B cell (primary cell): ENCODE measurements around the gene PPP1R12C. TPM values are rescaled to one million over a fixed set of nuclear protein-coding genes. Genes with fewer than 3 reads are reported as not detected.

Source experiments
- ATAC-seq: fragments of 200-7000 bp; cut with Tn5 transposase; one replicate; pipeline ENCODE4 v1.10.0; 2021; ENCODE audit warnings: low read depth, mild to moderate bottlenecking, moderate number of reproducible peaks, moderate library complexity
- CTCF ChIA-PET: fragments of 350-600 bp; sonication (Branson Sonifier 250); formaldehyde crosslinking; loops from one replicate; lab custom pipeline; 2021; ENCODE audit warnings: antibody characterized with exemption, inconsistent platforms; lab: Charles Lee
- POLR2A ChIA-PET: fragments of 350-600 bp; sonication (Branson Sonifier 250); formaldehyde crosslinking; loops from one replicate; lab custom pipeline; 2021; ENCODE audit warnings: antibody characterized with exemption; lab: Charles Lee
- DNase-seq: peaks from one replicate; pipeline ENCODE4 v3.0.0; 2013
- H2AFZ ChIP-seq: 2 replicates; pipeline ENCODE4 v1.6.1; 2012; ENCODE audit warnings: mild to moderate bottlenecking, low read depth, low read length; ENCODE audit not compliant: insufficient read depth, poor library complexity, severe bottlenecking
- H3K27ac ChIP-seq, 2 donors: 1 replicate in 1 of 2; 2 replicates in 1 of 2; pipeline ENCODE4 v1.5.1; 2012 to 2013; ENCODE audit warnings: low read length in 2 of 2, mild to moderate bottlenecking in 2 of 2, moderate library complexity in 1 of 2
- H3K27me3 ChIP-seq, 4 experiments: fragments of 200-600 bp in 1 of 4; sonication (generic) in 1 of 4; replicated peaks in 1 of 4; 1 replicate in 2 of 4; 2 replicates in 2 of 4; pipeline versions ENCODE4 v1.6.1 to v1.7.0; 2013 to 2016; ENCODE audit warnings: low read length in 3 of 4, mild to moderate bottlenecking in 2 of 4, mixed read lengths in 1 of 4, moderate library complexity in 1 of 4; ENCODE audit not compliant: insufficient read depth in 4 of 4, control insufficient read depth in 3 of 4; ENCODE audit errors: control extremely low read depth in 1 of 4
- H3K36me3 ChIP-seq, 2 experiments: replicated peaks in 1 of 2; 1 replicate in 1 of 2; 2 replicates in 1 of 2; pipeline versions ENCODE4 v1.6.1 to v1.7.1; 2013; ENCODE audit warnings: low read length in 1 of 2; ENCODE audit not compliant: insufficient read depth in 2 of 2, control insufficient read depth in 1 of 2; ENCODE audit errors: control extremely low read depth in 1 of 2, extremely low read depth in 1 of 2
- H3K4me1 ChIP-seq, 2 donors: fragments of 200-600 bp in 1 of 2; sonication (generic) in 1 of 2; 1 replicate in 1 of 2; 2 replicates in 1 of 2; pipeline versions ENCODE4 v1.5.1 to v1.6.1; 2013 to 2017; ENCODE audit warnings: low read length in 2 of 2; ENCODE audit not compliant: control insufficient read depth in 2 of 2, insufficient read depth in 2 of 2
- H3K4me2 ChIP-seq: replicated peaks from 2 replicates; pipeline ENCODE3; 2012; ENCODE audit warnings: mild to moderate bottlenecking, low read depth, low read length; ENCODE audit not compliant: poor library complexity, severe bottlenecking
- H3K4me3 ChIP-seq, 5 experiments: fragments of 200-600 bp in 1 of 5; sonication (generic) in 1 of 5; 1 replicate in 3 of 5; 2 replicates in 2 of 5; pipeline versions ENCODE4 v1.5.1 to v1.7.0; 2011 to 2016; ENCODE audit warnings: low read length in 4 of 5, mild to moderate bottlenecking in 4 of 5, low read depth in 2 of 5, control low read depth in 1 of 5, moderate library complexity in 1 of 5; ENCODE audit not compliant: insufficient read depth in 1 of 5; ENCODE audit errors: control extremely low read depth in 1 of 5, extremely low read depth in 1 of 5
- H3K79me2 ChIP-seq: fragments of 200-600 bp; sonication (generic); one replicate; pipeline ENCODE4 v1.6.0; 2016; ENCODE audit warnings: low read length; ENCODE audit not compliant: control insufficient read depth, insufficient read depth
- H3K9ac ChIP-seq: fragments of 200-600 bp; sonication (generic); 2 replicates; pipeline ENCODE4 v1.6.1; 2017; ENCODE audit warnings: mild to moderate bottlenecking, low read length, moderate library complexity
- H3K9me3 ChIP-seq, 3 donors: one replicate each; pipeline versions ENCODE4 v1.6.1 to v1.7.1; 2013; ENCODE audit warnings: low read length in 2 of 3; ENCODE audit not compliant: control insufficient read depth in 2 of 3, insufficient read depth in 1 of 3; ENCODE audit errors: control extremely low read depth in 1 of 3
- H4K20me1 ChIP-seq: 2 replicates; pipeline ENCODE4 v1.6.0; 2012; ENCODE audit warnings: mild to moderate bottlenecking, low read length; ENCODE audit not compliant: insufficient read depth, control insufficient read depth, poor library complexity, severe bottlenecking
- H3K27ac Mint-ChIP-seq: one replicate; pipeline ENCODE4 v1.8.0; 2021; ENCODE audit warnings: mixed read lengths
- H3K27me3 Mint-ChIP-seq: one replicate; pipeline ENCODE4 v1.8.0; 2021; ENCODE audit warnings: mixed read lengths
- H3K4me1 Mint-ChIP-seq: one replicate; pipeline ENCODE4 v1.8.0; 2021; ENCODE audit warnings: mixed read lengths
- H3K4me3 Mint-ChIP-seq: one replicate; pipeline ENCODE4 v1.8.0; 2021; ENCODE audit warnings: mixed read lengths
- H3K9me3 Mint-ChIP-seq: one replicate; pipeline ENCODE4 v1.8.0; 2022; ENCODE audit warnings: mixed read lengths; ENCODE audit not compliant: insufficient read depth
- CTCF ChIP-seq: fragments of 200-600 bp; IDR thresholded peaks from one replicate; pipeline ENCODE4 v1.8.0; 2022; ENCODE audit warnings: antibody characterized with exemption, mild to moderate bottlenecking
- EZH2 ChIP-seq: IDR thresholded peaks from 2 replicates; pipeline ENCODE4 v1.6.1; 2012; ENCODE audit warnings: borderline replicate concordance, low read depth, mild to moderate bottlenecking, moderate library complexity, low read length; ENCODE audit not compliant: insufficient read depth, poor library complexity, severe bottlenecking
- WGBS: methylation state at CpG from one replicate; pipeline ENCODE4 v1.1.5; 2013; ENCODE audit warnings: missing lambda C conversion rate; ENCODE audit not compliant: insufficient coverage; 5-methylcytosine and 5-hydroxymethylcytosine counted together
- intact Hi-C: fragments of 100-400 bp; cut with micrococcal nuclease; formaldehyde crosslinking; loops from one replicate; pipeline ENCODE4 v1.10.0; 2022
- polyA plus RNA-seq: library from polyadenylated mRNA; depleted of rRNA; stranded (reverse); fragments of >200 nt; gene quantifications from 2 replicates; pipeline ENCODE4 v1.2.3, GENCODE V29; 2012
- total RNA-seq, 2 donors: library from RNA; stranded (reverse); fragments of 120-200 nt in 1 of 2; gene quantifications; 1 replicate in 1 of 2; 2 replicates in 1 of 2; pipeline versions ENCODE4 v1.2.3 to v1.2.4, GENCODE V29; 2013 to 2022

PPP1R12C gene
- total and polyA plus RNA-seq, 2 donors (not counting 1 experiment from before 2014, with no cell fraction given) = 145 to 179 TPM

DNA sequence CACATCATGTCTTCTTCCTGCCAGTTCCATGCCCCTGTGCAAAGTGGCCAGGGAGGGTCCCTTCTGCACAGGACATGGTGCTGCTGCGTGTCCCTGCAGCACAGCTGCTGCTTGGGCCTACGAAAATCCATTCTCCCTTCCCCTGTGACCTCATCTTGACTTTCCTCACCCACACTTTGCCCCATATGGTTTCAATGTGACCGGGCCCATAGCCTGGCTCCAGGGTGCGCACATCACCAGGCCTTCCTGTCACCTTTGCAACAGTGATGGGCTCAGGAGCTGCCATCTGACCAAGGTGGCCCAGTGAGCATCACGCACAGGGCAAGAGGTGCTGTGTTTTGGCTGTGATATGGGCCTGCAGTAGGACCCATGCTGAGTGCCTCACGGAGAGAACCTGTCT, 10.8 kb downstream of the PPP1R12C start:
- Histone ChIP-seq H3K4me2 (no peak overlapping the region), H2AFZ (no peak overlapping the region), H3K36me3 (peaks cover 1 to 38% of the 10 kb centered on the region in 2 experiments), H3K4me1 (no peaks in the 10 kb centered on the region), H4K20me1 (peaks cover 24% of the 10 kb centered on the region), H3K9ac (no peak overlapping the region), H3K9me3 (peaks cover 0 to 9% (median 3%) of the 10 kb centered on the region in 3 donors), H3K27me3 (no peaks in the 10 kb centered on the region), H3K79me2 (peaks cover 9% of the 10 kb centered on the region), H3K4me3 (no peak overlapping the region), H3K27ac (no peak overlapping the region)
- CTCF ChIA-PET = interaction anchor here (0.7 kb wide), 1 partner anchor 454 kb away, joined by 3 read pairs; no protein-coding TSS in a partner anchor
- no peaks in the 10 kb centered on the region for H3K4me1 Mint-ChIP-seq
- H3K4me3 Mint-ChIP-seq = no peak overlapping the region
- H3K27ac Mint-ChIP-seq = no peak overlapping the region
- no peaks in the 10 kb centered on the region for H3K27me3 Mint-ChIP-seq
- ATAC-seq (no peak), DNase-seq (no peak)
- POLR2A ChIA-PET = no interaction called here
- intact Hi-C loops = no loop called here
- no peaks in the 10 kb centered on the region for H3K9me3 Mint-ChIP-seq
- 94% methylated on average over 6 of the region's 6 CpGs for WGBS
- TF ChIP-seq CTCF (no peak), EZH2 (no peak)

DNA sequence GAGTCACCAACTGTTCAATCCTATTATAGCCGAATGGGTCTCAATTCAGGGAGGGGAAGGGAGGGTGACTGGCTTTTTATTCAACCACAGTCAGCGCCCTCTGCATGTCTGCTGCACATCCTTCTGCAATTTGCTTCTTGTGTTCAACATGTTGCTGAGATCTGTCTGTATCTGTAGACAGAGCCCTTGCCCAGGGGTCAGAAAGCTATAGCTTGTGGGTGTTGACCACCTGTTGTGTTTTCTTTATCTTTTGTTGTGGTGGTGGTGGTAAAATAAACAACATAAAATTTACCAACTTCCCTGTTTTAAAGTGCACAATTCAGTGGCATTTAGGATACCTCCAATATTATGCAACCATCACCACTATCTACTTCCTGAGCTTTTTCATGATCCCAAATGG, 12.2 kb downstream of the PPP1R12C start:
- Histone ChIP-seq H3K79me2 (peaks cover 13% of the 10 kb centered on the region), H4K20me1 (peaks cover 23% of the 10 kb centered on the region), H3K4me1 (no peaks in the 10 kb centered on the region), H3K9me3 (peaks cover 0 to 9% (median 3%) of the 10 kb centered on the region in 3 donors), H2AFZ (no peak overlapping the region), H3K27me3 (no peaks in the 10 kb centered on the region), H3K9ac (no peak overlapping the region), H3K36me3 (peaks cover 1 to 42% of the 10 kb centered on the region in 2 experiments), H3K27ac (no peak overlapping the region), H3K4me2 (no peak overlapping the region), H3K4me3 (no peak overlapping the region)
- H3K27ac Mint-ChIP-seq = no peak overlapping the region
- H3K4me3 Mint-ChIP-seq = no peak overlapping the region
- H3K27me3 Mint-ChIP-seq = no peaks in the 10 kb centered on the region
- H3K4me1 Mint-ChIP-seq = no peaks in the 10 kb centered on the region
- H3K9me3 Mint-ChIP-seq = no peaks in the 10 kb centered on the region
- ATAC-seq (no peak), DNase-seq (no peak)
- POLR2A ChIA-PET = no interaction called here
- TF ChIP-seq EZH2 (no peak), CTCF (no peak)
- WGBS = 89% methylated on average over 2 of the region's 2 CpGs
- CTCF ChIA-PET = no interaction called here
- intact Hi-C loops = no loop called here
